ENCODE data around the gene UBTD1.

DNA sequence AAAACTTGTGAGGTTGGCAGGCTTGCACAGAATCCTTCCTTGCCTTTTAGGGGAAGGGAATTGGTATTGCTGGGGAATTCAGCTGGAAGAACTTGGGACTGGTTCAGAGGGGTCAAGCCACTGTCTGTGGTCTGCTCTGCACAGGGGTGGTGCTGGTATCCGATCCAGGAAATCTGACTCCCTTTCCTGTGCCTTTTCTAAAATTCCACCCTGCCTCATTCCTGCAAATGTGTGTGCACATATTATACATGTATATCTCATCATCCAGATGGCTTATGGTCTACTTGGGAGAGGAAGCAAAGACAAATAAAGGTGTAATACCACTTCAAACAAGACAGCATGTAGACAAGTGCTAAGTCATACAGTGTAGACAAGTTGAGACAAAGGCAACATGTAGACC lies 14.3 kb downstream of the UBTD1 start:
- TF ChIP-seq, protein P1, sequence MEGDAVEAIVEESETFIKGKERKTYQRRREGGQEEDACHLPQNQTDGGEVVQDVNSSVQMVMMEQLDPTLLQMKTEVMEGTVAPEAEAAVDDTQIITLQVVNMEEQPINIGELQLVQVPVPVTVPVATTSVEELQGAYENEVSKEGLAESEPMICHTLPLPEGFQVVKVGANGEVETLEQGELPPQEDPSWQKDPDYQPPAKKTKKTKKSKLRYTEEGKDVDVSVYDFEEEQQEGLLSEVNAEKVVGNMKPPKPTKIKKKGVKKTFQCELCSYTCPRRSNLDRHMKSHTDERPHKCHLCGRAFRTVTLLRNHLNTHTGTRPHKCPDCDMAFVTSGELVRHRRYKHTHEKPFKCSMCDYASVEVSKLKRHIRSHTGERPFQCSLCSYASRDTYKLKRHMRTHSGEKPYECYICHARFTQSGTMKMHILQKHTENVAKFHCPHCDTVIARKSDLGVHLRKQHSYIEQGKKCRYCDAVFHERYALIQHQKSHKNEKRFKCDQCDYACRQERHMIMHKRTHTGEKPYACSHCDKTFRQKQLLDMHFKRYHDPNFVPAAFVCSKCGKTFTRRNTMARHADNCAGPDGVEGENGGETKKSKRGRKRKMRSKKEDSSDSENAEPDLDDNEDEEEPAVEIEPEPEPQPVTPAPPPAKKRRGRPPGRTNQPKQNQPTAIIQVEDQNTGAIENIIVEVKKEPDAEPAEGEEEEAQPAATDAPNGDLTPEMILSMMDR (IDR thresholded peaks at IDR 0.05): no peak
- TF ChIP-seq EP300 (IDR thresholded peaks at IDR 0.05): no peak
- no peak for TF ChIP-seq POLR2A (IDR thresholded peaks at IDR 0.05)
